Measurements from ENCODE around the gene HIVEP3. TPM values are rescaled to one million over a fixed set of nuclear protein-coding genes. Genes with fewer than 3 reads are reported as not detected.

Gene HIVEP3
- total and polyA plus RNA-seq, 3 donors from 2014 or later, result 4.8 to 7.3 (median 7.2) TPM

DNA sequence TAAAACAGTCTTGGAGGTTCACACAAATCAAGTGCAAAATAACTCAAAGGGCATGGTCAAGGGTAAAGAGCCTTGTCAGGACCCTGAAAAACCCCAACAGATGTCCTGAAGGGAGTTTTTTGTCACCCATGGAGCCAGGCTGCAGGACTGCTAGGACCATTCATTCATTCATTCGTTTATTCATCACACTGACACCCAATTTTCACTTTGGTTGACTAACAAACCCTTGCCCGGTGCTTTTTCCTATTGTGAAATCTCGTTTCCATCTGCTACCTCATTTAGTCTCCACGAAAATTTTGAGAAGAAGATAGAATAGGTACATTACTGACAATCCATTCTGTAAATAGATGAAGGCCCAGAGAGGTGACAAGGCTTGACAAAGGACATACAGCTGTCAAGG lies 216.0 kb downstream of the HIVEP3 start:
- intact Hi-C loops (cut with DNase I; ENCODE audit: low total_unique reads), result no loop called here
- H3K4me3 ChIP-seq, result no peak overlapping the region
- H3K36me3 ChIP-seq (ENCODE audit: low read depth, missing control alignments), result no peaks in the 10 kb centered on the region
- H3K4me1 ChIP-seq, result no peaks in the 10 kb centered on the region
- WGBS, 2 donors, result 87 to 91% methylated on average over 4 of the region's 4 CpGs
- no peak for TF ChIP-seq POLR2A (IDR thresholded peaks at IDR 0.05)
- TF ChIP-seq, protein P1, sequence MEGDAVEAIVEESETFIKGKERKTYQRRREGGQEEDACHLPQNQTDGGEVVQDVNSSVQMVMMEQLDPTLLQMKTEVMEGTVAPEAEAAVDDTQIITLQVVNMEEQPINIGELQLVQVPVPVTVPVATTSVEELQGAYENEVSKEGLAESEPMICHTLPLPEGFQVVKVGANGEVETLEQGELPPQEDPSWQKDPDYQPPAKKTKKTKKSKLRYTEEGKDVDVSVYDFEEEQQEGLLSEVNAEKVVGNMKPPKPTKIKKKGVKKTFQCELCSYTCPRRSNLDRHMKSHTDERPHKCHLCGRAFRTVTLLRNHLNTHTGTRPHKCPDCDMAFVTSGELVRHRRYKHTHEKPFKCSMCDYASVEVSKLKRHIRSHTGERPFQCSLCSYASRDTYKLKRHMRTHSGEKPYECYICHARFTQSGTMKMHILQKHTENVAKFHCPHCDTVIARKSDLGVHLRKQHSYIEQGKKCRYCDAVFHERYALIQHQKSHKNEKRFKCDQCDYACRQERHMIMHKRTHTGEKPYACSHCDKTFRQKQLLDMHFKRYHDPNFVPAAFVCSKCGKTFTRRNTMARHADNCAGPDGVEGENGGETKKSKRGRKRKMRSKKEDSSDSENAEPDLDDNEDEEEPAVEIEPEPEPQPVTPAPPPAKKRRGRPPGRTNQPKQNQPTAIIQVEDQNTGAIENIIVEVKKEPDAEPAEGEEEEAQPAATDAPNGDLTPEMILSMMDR (IDR thresholded peaks at IDR 0.05), result no peak
- no peak for DNase-seq
- H3K27ac ChIP-seq, result no peak overlapping the region
- no peaks in the 10 kb centered on the region for H3K9me3 ChIP-seq
- H3K27me3 ChIP-seq, result no peaks in the 10 kb centered on the region

DNA sequence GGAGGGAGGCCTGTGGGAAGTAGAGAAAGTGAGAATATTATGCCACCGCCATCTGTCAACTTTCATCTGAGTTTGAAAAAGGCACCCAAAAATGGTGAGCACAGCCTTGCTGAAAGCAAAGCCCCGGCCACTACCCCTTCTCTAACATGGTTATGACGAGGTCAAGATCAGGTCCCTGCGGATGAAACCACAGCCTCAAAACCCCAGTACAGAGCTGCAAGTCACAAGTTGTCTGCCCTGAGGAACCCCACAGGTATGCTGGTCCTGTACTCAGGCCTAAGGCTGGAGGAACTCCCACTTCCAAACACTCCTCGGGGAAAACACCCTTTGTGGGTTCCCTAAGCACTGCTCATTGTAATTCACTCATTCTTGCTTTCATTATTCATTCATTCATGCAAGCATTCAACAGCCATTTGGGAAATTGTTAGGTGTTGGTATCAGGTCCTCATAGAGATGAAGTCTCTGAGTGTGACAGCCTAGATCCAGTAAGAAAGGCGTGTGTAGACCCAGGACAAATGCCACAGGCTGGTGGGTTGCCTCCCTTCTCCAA lies 217.7 kb downstream of the HIVEP3 start:
- no peaks in the 10 kb centered on the region for H3K9me3 ChIP-seq
- H3K4me1 ChIP-seq, result no peaks in the 10 kb centered on the region
- no peaks in the 10 kb centered on the region for H3K27me3 ChIP-seq
- 83 to 91% methylated on average over 6 of the region's 6 CpGs for WGBS, 2 donors
- H3K36me3 ChIP-seq (ENCODE audit: low read depth, missing control alignments), result no peaks in the 10 kb centered on the region
- TF ChIP-seq POLR2A (IDR thresholded peaks at IDR 0.05), result no peak
- TF ChIP-seq, protein P1 (IDR thresholded peaks at IDR 0.05), result no peak
- H3K27ac ChIP-seq, result no peak overlapping the region
- H3K4me3 ChIP-seq, result no peak overlapping the region
- DNase-seq, result no peak
- intact Hi-C loops (cut with DNase I; ENCODE audit: low total_unique reads), result no loop called here

DNA sequence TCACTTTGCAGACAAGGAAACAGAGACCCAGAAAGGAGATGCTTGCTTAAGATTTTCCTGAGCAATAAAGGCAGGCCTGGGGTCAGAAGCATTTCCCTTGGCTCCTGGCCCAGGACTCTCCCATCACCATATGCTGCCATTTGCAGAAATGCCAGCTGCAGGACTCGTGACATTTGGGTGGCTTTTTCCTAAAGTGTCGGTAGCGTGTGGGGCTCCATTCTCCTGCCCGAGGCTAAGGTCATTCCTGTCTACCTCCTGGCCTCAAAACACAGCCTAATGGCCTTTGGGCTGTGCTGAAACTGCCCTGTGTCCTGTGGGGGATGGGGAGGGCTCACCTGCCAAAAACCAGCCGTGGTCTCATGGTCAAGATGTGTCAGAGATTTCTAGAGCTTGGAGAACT lies 218.1 kb downstream of the HIVEP3 start:
- Histone ChIP-seq H3K27ac (no peak overlapping the region), H3K4me3 (no peak overlapping the region), H3K27me3 (no peaks in the 10 kb centered on the region), H3K36me3 (ENCODE audit: low read depth, missing control alignments) (no peaks in the 10 kb centered on the region), H3K9me3 (no peaks in the 10 kb centered on the region), H3K4me1 (no peaks in the 10 kb centered on the region)
- 89 to 96% methylated on average over 4 to 5 of the region's 5 CpGs for WGBS, 2 donors
- intact Hi-C loops (cut with DNase I; ENCODE audit: low total_unique reads), result no loop called here
- no peak for DNase-seq
- TF ChIP-seq POLR2A (IDR thresholded peaks at IDR 0.05), result no peak
- TF ChIP-seq, protein P1 (IDR thresholded peaks at IDR 0.05), result no peak

DNA sequence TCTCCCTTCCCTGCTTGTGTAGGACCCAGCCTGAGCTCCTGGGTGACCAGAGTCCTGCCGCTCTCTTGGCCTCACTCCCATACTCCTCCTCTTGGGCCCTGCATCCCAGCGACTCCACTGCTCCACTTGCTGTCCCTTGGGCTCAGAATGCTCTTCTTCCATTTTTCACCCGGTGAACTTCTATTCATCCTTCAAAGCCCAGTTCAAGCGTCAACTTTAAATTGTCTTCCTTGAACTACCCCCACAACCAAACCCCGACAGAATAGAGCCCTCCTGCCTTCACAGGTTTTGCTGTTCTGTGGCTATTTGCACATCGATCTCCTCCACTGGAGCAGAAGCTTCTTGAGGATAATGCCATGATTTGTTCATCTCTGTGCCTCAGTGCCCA lies 218.9 kb downstream of the HIVEP3 start:
- no peaks in the 10 kb centered on the region for H3K36me3 ChIP-seq (ENCODE audit: low read depth, missing control alignments)
- intact Hi-C loops (cut with DNase I; ENCODE audit: low total_unique reads), result no loop called here
- no peak for DNase-seq
- no peaks in the 10 kb centered on the region for H3K9me3 ChIP-seq
- TF ChIP-seq, protein P1 (IDR thresholded peaks at IDR 0.05), result no peak
- TF ChIP-seq POLR2A (IDR thresholded peaks at IDR 0.05), result no peak
- H3K27ac ChIP-seq, result no peak overlapping the region
- WGBS, 2 donors, result 95 to 97% methylated on average over 6 of the region's 6 CpGs
- H3K27me3 ChIP-seq, result no peaks in the 10 kb centered on the region
- H3K4me1 ChIP-seq, result no peaks in the 10 kb centered on the region
- no peak overlapping the region for H3K4me3 ChIP-seq
